ENCODE results near the gene ZNF341. TPM values are rescaled to one million over a fixed set of nuclear protein-coding genes. Genes with fewer than 3 reads are reported as not detected.
A peak's percentile ranks its signal among the peaks of the same experiment; 100 is the strongest.

The ZNF341 gene
- total and polyA plus RNA-seq, 2 of the 8 experiments (the other 6 are each of a cell fraction or from before 2014, with no cell fraction given): 5.8 to 6.4 TPM

- peak overlapping the region; percentile 68; the same call in 1 of the 2 replicates for H2BK5ac ChIP-seq (ENCODE audit: low read depth, low read length)
- H4K8ac ChIP-seq (ENCODE audit: extremely low read depth, insufficient read depth, low read length): no peak overlapping the region
- no peak overlapping the region for H2BK20ac ChIP-seq (ENCODE audit: low read length)
- no peak for FAIRE-seq
- H3K79me2 ChIP-seq (ENCODE audit: control insufficient read depth in 1 of 2, insufficient read depth in 2 of 2, low read length in 2 of 2): peaks cover 27 to 66% of the 10 kb centered on the region in 2 experiments
- H3K9me3 ChIP-seq (ENCODE audit: insufficient read depth in 2 of 2, low read depth in 1 of 2, low read length in 1 of 2): no peaks in the 10 kb centered on the region
- H3K4me3 ChIP-seq (ENCODE audit: extremely low read depth in 1 of 4, insufficient read depth in 2 of 4, low read depth in 3 of 4, low read length in 4 of 4): peak overlapping the region; percentile 77 to 96 (median 94); a peak in 6 of 8 replicates
- no peaks in the 10 kb centered on the region for H3K27me3 ChIP-seq (replicated peaks in 1 of 4; ENCODE audit: control insufficient read depth in 3 of 4, extremely low read depth in 1 of 4, insufficient read depth in 3 of 4, low read length in 3 of 4)
- H3K4ac ChIP-seq (replicated peaks; ENCODE audit: insufficient read length, low read depth, low read length): no peak overlapping the region
- no peak overlapping the region for H3K56ac ChIP-seq (replicated peaks; ENCODE audit: insufficient read length, low read depth, low read length)
- H2BK12ac ChIP-seq (ENCODE audit: low read depth, low read length): no peak overlapping the region
- peaks cover 14 to 18% of the 10 kb centered on the region in 2 experiments for H4K20me1 ChIP-seq (replicated peaks in 1 of 2; ENCODE audit: control insufficient read depth in 1 of 2, insufficient read depth in 2 of 2, low read length in 2 of 2)
- no peak overlapping the region for H2BK15ac ChIP-seq (ENCODE audit: low read length)
- no peak for TF ChIP-seq BACH1 (IDR thresholded peaks at IDR 0.05; ENCODE audit: low read length)
- peak overlapping the region in 1 of 4 experiments; percentile 60; a peak in 1 of 7 replicates for H3K9ac ChIP-seq (replicated peaks in 1 of 4; ENCODE audit: extremely low read depth in 1 of 4, low read depth in 3 of 4, low read length in 3 of 4)
- no peak overlapping the region for H4K91ac ChIP-seq (replicated peaks; ENCODE audit: insufficient read length, low read length)
- no peak overlapping the region for H3K18ac ChIP-seq (ENCODE audit: extremely low read depth, low read length)
- no peak overlapping the region for H3K23ac ChIP-seq (ENCODE audit: insufficient read length)
- ChIA-PET POLR2A (ENCODE audit: partially characterized antibody) (interaction anchor here (1.4 to 5.6 kb wide), 3 partner anchors 12 to 299 kb away, joined by 3 to 21 read pairs (median 4); partner anchors contain the start of gene EIF2S2), CTCF (ENCODE audit: partially characterized antibody) (interaction anchor here (0.6 to 3.9 kb wide), 4 partner anchors 20 to 52 kb away, joined by 3 to 17 read pairs (median 4); no protein-coding TSS in a partner anchor)
- DNase-seq (ENCODE audit: low read depth in 1 of 2, low spot score in 2 of 2): no peak
- H3K27ac ChIP-seq (ENCODE audit: low read depth, low read length): no peak overlapping the region
- H2AFZ ChIP-seq (ENCODE audit: low read length): no peak overlapping the region
- H2BK120ac ChIP-seq (replicated peaks; ENCODE audit: low read depth, low read length): no peak overlapping the region
- H3K23me2 ChIP-seq (ENCODE audit: low read depth, low read length): peaks cover 9% of the 10 kb centered on the region
- H3K4me2 ChIP-seq (ENCODE audit: insufficient read depth in 1 of 2, low read depth in 2 of 2, low read length in 2 of 2): peak overlapping the region; percentile 93 to 98
- H2AK5ac ChIP-seq (ENCODE audit: low read depth, low read length): no peak overlapping the region
- H3K79me1 ChIP-seq (ENCODE audit: low read depth, low read length): peaks cover 23% of the 10 kb centered on the region
- H4K5ac ChIP-seq (ENCODE audit: insufficient read length, low read depth, low read length): no peak overlapping the region
- H3K4me1 ChIP-seq (replicated peaks in 1 of 4; ENCODE audit: control insufficient read depth in 3 of 4, insufficient read depth in 4 of 4, low read length in 3 of 4): peaks cover 3 to 8% (median 6%) of the 10 kb centered on the region in 4 experiments; a peak in 6 of 7 replicates
- H3K36me3 ChIP-seq (ENCODE audit: control insufficient read depth in 2 of 4, insufficient read depth in 4 of 4, low read length in 3 of 4): peaks cover 0 to 6% (median 0%) of the 10 kb centered on the region in 4 experiments; a peak in 1 of 8 replicates
- no peak overlapping the region for H3K14ac ChIP-seq (ENCODE audit: insufficient read length)
- WGBS, 2 experiments (ENCODE audit: extremely low coverage in 1 of 2, insufficient coverage in 1 of 2, insufficient read length in 1 of 2, insufficient replicate concordance in 2 of 2, low coverage in 1 of 2, low lambda C conversion rate in 2 of 2, missing lambda C conversion rate in 1 of 2): 61% methylated on average over 10 of the region's 10 CpGs; no CpG with 5 or more reads in 1 of the 2 experiments
Measured at GRCh38 chr20:33812908-33813462, 81.2 kb downstream of the ZNF341 start.

Data from H1 (cell line).